ENCODE data around the gene OSBPL7.
A peak's percentile ranks its signal among the peaks of the same experiment; 100 is the strongest.

- TF ChIP-seq CTCF (IDR thresholded peaks at IDR 0.05; ENCODE audit: insufficient read depth, low read depth, low read length) (peak; percentile 8), EZH2 (IDR thresholded peaks at IDR 0.05; ENCODE audit: insufficient read depth, low read length) (no peak)
Measured at GRCh38 chr17:47789611-47790561, 31.7 kb downstream of the OSBPL7 start.

Data from astrocyte (in vitro differentiated cells and primary cell).